ENCODE results near the gene DPM2.
A peak's percentile ranks its signal among the peaks of the same experiment; 100 is the strongest.

Gene DPM2

DNA sequence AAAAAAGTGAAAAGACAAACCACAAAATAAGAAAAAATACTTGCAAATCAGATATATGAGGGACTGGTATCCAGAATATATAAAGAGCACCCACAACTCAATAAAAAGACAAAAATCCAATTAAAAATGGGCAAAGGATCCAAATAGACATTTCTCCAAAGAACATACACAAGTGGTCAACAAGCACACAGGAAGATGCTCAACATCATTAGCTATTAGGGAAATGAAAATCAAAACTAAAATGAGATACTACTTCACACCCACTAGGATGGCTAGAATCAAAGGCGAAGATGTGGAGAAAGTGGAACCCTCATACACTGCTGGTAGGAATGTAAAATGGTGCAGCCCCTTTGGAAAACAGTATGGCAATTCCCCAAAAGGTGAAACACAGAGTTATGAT, 21.1 kb upstream of the DPM2 start:
- DNase-seq (ENCODE audit: low read depth): no peak

DNA sequence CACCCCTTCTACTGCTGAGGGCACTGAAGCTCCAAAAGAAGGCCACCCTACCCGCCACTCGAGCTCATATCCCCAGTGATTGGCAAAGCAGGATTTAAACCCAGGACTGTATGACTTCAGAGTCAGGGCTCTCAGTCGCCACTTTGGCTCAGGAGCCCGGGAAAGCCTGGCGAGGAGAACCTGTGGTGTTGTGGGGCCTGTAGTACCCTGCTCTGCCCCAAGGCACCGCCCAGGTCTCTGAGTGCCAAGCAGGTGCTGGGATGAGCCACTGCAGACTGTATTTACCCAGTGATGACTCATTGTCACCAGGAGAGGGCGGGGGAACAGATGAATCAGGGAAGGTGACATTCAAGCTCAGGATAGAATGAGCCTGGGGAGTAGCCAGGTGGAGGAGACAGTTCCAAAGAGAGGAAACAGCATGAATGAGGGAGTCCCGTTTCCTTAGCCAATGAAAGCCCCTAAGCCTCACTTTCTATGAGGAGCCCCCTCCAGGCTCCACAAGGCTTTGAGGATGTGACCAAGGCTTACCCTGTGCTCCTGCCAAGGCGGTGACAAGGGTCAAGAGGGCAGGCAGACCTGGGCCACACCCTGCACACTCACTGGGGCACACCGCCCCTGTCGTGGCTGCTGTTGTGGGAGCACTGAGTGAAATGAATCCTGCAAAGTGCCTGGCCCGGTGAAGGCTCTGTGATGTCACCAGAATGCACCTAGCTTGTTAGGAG, 17.8 kb upstream of the DPM2 start:
- TF ChIP-seq, protein P1, sequence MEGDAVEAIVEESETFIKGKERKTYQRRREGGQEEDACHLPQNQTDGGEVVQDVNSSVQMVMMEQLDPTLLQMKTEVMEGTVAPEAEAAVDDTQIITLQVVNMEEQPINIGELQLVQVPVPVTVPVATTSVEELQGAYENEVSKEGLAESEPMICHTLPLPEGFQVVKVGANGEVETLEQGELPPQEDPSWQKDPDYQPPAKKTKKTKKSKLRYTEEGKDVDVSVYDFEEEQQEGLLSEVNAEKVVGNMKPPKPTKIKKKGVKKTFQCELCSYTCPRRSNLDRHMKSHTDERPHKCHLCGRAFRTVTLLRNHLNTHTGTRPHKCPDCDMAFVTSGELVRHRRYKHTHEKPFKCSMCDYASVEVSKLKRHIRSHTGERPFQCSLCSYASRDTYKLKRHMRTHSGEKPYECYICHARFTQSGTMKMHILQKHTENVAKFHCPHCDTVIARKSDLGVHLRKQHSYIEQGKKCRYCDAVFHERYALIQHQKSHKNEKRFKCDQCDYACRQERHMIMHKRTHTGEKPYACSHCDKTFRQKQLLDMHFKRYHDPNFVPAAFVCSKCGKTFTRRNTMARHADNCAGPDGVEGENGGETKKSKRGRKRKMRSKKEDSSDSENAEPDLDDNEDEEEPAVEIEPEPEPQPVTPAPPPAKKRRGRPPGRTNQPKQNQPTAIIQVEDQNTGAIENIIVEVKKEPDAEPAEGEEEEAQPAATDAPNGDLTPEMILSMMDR (IDR thresholded peaks at IDR 0.05; ENCODE audit: low read depth, low read length, missing control alignments): peak; percentile 70
- H3K4me3 ChIP-seq (ENCODE audit: low read depth, low read length): no peak overlapping the region
- no peak for DNase-seq (ENCODE audit: low read depth)

More for the DNA sequence above, 21.1 kb upstream of the DPM2 start:
- H3K4me3 ChIP-seq (ENCODE audit: low read depth, low read length): no peak overlapping the region
- TF ChIP-seq, protein P1 (IDR thresholded peaks at IDR 0.05; ENCODE audit: low read depth, low read length, missing control alignments): no peak

DNA sequence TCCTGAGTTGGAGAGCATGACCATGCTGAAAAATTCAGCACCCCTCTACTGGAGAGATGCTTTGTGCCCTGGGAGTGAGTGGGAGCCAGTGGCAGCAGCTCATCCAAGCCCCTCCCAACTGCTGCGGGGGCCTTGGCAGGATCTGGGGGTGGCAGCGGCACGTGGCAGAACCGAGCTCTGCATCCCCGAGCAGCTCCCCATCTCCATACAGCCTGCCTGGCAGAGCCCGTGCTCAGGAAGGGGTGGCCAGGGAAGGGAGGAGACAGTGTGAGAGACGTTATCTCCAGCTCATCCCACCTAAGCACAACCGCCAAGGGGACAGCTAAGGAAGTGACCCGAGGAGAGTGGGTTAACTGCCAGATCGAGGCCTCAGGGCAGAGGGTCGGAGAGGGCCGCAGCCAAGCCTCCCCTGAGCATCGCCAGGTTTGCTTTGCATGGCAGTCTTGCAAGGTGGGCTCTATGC, 17.2 kb upstream of the DPM2 start:
- DNase-seq (ENCODE audit: low read depth): no peak
- TF ChIP-seq, protein P1 (IDR thresholded peaks at IDR 0.05; ENCODE audit: low read depth, low read length, missing control alignments): no peak
- no peak overlapping the region for H3K4me3 ChIP-seq (ENCODE audit: low read depth, low read length)

DNA sequence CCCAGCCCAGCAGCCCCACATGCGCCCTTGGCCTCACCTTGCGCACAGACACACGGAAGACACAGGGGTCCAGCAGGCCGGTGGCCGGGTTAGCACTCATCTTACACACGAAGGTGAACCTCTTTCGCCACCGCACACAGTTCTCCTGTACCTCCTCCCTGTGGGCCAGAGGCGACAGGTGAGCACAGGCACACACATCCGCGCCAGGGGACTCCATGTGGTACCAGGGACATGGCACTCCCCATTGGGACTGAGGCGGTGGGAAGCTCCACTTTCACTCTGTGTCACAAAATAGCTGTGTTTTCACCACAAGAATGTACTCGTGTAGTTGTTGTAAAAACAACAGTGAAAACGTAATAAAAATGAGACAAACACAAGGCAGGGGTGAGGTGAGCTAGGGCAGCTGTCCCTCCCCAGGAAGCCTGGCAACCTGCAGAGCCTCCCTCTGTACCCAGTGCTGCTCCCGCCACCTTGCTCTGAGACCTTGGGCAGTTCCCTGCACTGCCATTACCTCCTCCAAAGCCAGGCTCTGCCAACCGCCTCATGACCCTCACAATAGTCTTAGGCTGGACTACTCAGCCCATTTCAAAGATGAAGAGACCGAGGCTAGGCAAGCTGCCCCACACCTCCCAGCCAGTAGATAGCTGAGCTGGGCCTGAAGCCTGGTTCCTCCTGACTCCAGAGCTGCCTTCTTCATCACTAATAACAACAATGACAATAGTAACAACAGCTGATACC, 16.3 kb upstream of the DPM2 start:
- TF ChIP-seq, protein P1 (IDR thresholded peaks at IDR 0.05; ENCODE audit: low read depth, low read length, missing control alignments): no peak
- no peak overlapping the region for H3K4me3 ChIP-seq (ENCODE audit: low read depth, low read length)
- no peak for DNase-seq (ENCODE audit: low read depth)

GRCh38 chr9:127953154-127953553, 15.5 kb upstream of the DPM2 start:
- no peak for DNase-seq (ENCODE audit: low read depth)
- TF ChIP-seq, protein P1 (IDR thresholded peaks at IDR 0.05; ENCODE audit: low read depth, low read length, missing control alignments): no peak
- no peak overlapping the region for H3K4me3 ChIP-seq (ENCODE audit: low read depth, low read length)

GRCh38 chr9:127950513-127951289, 13.0 kb upstream of the DPM2 start:
- no peak overlapping the region for H3K4me3 ChIP-seq (ENCODE audit: low read depth, low read length)
- TF ChIP-seq, protein P1 (IDR thresholded peaks at IDR 0.05; ENCODE audit: low read depth, low read length, missing control alignments): no peak
- DNase-seq (ENCODE audit: low read depth): no peak
